SU-DHL-6 (cell line): ENCODE data around the gene EN2.

Source experiments
- EZH2phosphoT487 ChIP-seq: fragments of 200-600 bp; sonication (generic), shearing (Covaris generic); conservative IDR thresholded peaks from 2 replicates; pipeline ENCODE4 v1.6.1; 2018; ENCODE audit warnings: mild to moderate bottlenecking, antibody characterized with exemption, low read length, moderate library complexity, mixed read lengths
- TF ChIP-seq, protein P1 (sequence below): fragments of 200-600 bp; sonication (generic); IDR thresholded peaks from one replicate; pipeline ENCODE4 v1.5.1; 2017; ENCODE audit warnings: antibody characterized with exemption, mild to moderate bottlenecking, low read length, moderate library complexity; ENCODE audit not compliant: insufficient read depth, poor library complexity, severe bottlenecking

DNA sequence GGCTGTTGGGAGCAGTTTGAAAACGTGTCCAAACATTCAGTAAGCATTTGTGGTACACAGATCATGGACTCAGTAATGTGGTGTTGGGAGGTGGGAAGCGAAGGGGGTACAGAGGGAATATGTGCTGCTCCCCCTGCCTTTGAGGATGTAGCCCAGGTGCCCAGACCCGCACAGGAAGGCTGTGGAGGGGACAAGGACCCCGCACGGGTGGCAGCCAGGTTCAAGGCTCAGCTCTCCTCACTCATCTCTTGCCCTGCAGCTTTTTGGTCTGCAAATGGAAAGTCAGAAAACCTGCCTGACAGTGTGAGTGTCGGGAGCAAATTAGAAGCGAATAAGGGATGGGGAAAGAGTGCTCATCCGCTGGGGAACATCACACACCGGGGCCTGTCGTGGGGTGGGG lies 27.3 kb upstream of the EN2 start:
- TF ChIP-seq, protein P1, sequence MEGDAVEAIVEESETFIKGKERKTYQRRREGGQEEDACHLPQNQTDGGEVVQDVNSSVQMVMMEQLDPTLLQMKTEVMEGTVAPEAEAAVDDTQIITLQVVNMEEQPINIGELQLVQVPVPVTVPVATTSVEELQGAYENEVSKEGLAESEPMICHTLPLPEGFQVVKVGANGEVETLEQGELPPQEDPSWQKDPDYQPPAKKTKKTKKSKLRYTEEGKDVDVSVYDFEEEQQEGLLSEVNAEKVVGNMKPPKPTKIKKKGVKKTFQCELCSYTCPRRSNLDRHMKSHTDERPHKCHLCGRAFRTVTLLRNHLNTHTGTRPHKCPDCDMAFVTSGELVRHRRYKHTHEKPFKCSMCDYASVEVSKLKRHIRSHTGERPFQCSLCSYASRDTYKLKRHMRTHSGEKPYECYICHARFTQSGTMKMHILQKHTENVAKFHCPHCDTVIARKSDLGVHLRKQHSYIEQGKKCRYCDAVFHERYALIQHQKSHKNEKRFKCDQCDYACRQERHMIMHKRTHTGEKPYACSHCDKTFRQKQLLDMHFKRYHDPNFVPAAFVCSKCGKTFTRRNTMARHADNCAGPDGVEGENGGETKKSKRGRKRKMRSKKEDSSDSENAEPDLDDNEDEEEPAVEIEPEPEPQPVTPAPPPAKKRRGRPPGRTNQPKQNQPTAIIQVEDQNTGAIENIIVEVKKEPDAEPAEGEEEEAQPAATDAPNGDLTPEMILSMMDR = no peak
- TF ChIP-seq EZH2phosphoT487 = no peak
